Measurements from ENCODE around the gene PLCL2. TPM values are rescaled to one million over a fixed set of nuclear protein-coding genes. Genes with fewer than 3 reads are reported as not detected.

PLCL2 gene
- total and polyA plus RNA-seq, 2 experiments from 2014 or later: 1.6 to 9.7 TPM

- Histone ChIP-seq H3K4me3 (no peak overlapping the region), H3K79me2 (replicated peaks; ENCODE audit: insufficient read depth) (no peaks in the 10 kb centered on the region), H3K9me2 (ENCODE audit: insufficient read depth) (no peaks in the 10 kb centered on the region), H3F3A (replicated peaks; ENCODE audit: low read depth) (no peaks in the 10 kb centered on the region), H3K27ac (ENCODE audit: low read depth) (no peak overlapping the region), H3K4me1 (ENCODE audit: insufficient read depth) (no peaks in the 10 kb centered on the region), H3K27me3 (ENCODE audit: insufficient read depth) (no peaks in the 10 kb centered on the region), H4K20me1 (replicated peaks; ENCODE audit: insufficient read depth) (no peaks in the 10 kb centered on the region), H3K4me2 (no peak overlapping the region), H2AFZ (no peak overlapping the region), H3K36me3 (ENCODE audit: insufficient read depth) (no peaks in the 10 kb centered on the region)
- Mint-ChIP-seq H3K36me3 (ENCODE audit: low read depth) (no peaks in the 10 kb centered on the region), H3K4me1 (no peaks in the 10 kb centered on the region), H3K9me3 (no peaks in the 10 kb centered on the region), H3K4me3 (no peak overlapping the region), H3K27me3 (ENCODE audit: insufficient read depth, low read depth, poor library complexity) (peaks cover 2% of the 10 kb centered on the region), H3K27ac (no peak overlapping the region)
- ATAC-seq: no peak
- no peak for DNase-seq (ENCODE audit: low spot score)
- TF ChIP-seq ZNF462 (CRISPR knock-in tag; IDR thresholded peaks at IDR 0.05) (no peak), ZNF114 (CRISPR knock-in tag; IDR thresholded peaks at IDR 0.05) (no peak), EZH2phosphoT487 (IDR thresholded peaks at IDR 0.05; ENCODE audit: unreplicated experiment) (no peak), REST (IDR thresholded peaks at IDR 0.05; ENCODE audit: unreplicated experiment) (no peak), JUNB (IDR thresholded peaks at IDR 0.05; ENCODE audit: unreplicated experiment) (no peak), CTCF (conservative IDR thresholded peaks at IDR 0.05; ENCODE audit: low read depth in 2 of 2) (no peak), EZH2 (IDR thresholded peaks at IDR 0.05; ENCODE audit: low read depth, unreplicated experiment) (no peak), ETS1 (IDR thresholded peaks at IDR 0.05) (no peak), STAT1 (IDR thresholded peaks at IDR 0.05; ENCODE audit: unreplicated experiment) (no peak), NANOG (IDR thresholded peaks at IDR 0.05; ENCODE audit: borderline replicate concordance) (no peak), ZNF331 (CRISPR knock-in tag; IDR thresholded peaks at IDR 0.05; ENCODE audit: low read depth) (no peak), POLR2AphosphoS5 (IDR thresholded peaks at IDR 0.05; ENCODE audit: low read depth) (no peak), CREB1 (CRISPR knock-in tag; IDR thresholded peaks at IDR 0.05; ENCODE audit: low read depth) (no peak)
Observed at GRCh38 chr3:17103579-17103978, 218.8 kb downstream of the PLCL2 start.

Measured in GM23338 (cell line).